ENCODE results near the gene LRRC56.
"Not testable (repeated sequence)": the region's sequence is repeated elsewhere in the genome, so short reads cannot be mapped to it uniquely, and the experiment has no call there.

GRCh38 chr11:516918-517685 is 20.2 kb upstream of the LRRC56 start:
- TF ChIP-seq CTCF, POLR2A (IDR thresholded peaks at IDR 0.05): not testable (repeated sequence)

Data from heart left ventricle (tissue), 13 donors.